ENCODE measurements around the gene RAPGEF4. TPM values are rescaled to one million over a fixed set of nuclear protein-coding genes. Genes with fewer than 3 reads are reported as not detected.
"Not testable (repeated sequence)": the region's sequence is repeated elsewhere in the genome, so short reads cannot be mapped to it uniquely, and the experiment has no call there.

Gene RAPGEF4
- polyA plus RNA-seq, 1 donor, result 2.5 TPM

- DNase-seq, result no peak
Observed at GRCh38 chr2:172775319-172775718, 39.7 kb downstream of the RAPGEF4 start.

GRCh38 chr2:172777431-172777830 is 41.8 kb downstream of the RAPGEF4 start:
- no peak for DNase-seq

DNA sequence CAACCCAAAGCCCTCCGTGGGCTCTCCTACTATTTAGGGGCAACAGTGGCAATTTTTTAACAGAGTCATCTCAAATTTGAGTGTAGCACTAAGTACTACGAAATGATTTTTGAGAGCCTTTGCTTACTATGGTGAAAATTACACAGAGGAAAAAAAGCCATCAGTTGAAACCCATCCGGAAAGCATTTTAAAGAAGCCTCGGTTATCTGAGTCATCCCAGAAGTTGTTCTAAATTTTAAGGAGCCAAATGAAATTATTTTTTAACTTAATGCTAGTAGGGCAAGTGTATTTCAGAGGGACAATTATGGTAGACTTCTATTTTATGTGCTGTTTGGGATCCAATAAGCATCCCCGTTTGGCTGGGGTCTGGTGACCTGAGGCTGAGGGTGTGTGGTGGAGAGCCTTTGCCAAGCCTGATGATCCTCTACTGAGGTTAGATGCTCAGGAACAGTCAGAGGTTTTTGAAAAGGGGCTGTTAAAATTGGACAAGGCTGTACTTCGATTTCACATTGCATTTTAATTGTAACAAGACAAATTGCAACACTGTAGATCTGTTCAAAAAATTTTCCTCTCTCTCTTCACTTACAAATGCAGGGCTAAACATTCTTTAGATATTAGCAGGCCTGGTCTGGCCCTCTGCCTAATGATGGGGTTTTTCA is 47.0 kb downstream of the RAPGEF4 start:
- DNase-seq, result no peak

- no peak for DNase-seq
Observed at GRCh38 chr2:172783165-172783898, 47.7 kb downstream of the RAPGEF4 start.

GRCh38 chr2:172788871-172789270 is 53.2 kb downstream of the RAPGEF4 start:
- DNase-seq, result no peak

- no peak for DNase-seq
Observed at GRCh38 chr2:172790404-172790803, 54.8 kb downstream of the RAPGEF4 start.

DNA sequence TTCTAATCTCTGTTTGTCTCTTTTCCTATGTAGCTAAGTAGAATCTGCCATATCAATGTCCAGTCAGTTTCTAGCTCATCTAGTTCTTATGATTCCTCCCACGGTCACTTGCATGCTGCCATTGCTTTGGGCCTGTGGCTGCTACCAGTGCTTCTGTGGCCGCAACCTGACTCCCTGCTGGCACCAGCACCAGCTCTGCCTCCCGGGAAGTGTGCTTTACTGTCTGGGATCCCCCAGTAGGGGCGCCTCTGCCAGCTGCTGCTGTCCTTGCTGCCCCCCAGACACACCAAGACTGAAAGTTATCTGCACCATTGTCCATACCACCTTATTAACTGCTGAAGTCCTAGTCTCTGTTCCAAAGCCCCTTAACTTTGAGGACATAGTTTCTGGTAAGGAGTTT is 56.3 kb downstream of the RAPGEF4 start:
- DNase-seq, result no peak

DNA sequence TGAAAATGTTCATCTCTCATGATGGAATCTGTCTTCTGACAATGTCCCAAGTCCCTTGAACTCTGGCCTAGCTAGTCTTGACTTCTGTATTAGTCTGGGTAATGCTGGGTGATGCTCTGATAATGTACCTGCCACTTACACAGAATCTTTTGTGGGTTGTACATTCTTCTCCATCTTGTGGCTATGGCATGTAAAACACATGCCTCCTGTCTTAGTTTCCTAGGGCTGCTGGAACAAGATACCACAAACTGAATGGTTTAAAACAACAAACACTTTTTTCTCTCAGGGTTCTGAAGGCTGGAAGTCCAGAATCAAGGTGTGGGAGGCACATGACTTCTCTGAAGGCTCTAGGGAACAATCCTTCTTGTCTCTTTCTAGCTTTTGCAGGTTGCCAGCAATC is 57.1 kb downstream of the RAPGEF4 start:
- no peak for DNase-seq

DNA sequence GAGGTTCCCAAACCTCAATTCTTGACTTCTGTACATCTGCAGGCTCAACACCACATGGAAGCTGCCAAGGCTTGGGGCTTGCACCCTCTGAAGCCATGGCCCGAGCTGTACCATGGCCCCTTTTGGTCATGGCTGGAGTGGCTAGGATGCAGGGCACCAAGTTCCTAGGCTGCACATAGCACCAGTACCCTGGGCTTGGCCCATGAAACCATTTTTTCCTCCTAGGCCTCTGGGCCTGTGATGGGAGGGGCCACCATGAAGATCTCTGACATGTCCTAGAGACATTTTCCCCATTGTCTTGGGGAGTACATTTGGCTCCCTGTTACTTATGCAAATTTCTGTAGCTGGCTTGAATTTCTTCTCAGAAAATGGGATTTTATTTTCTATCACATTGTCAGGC is 67.7 kb downstream of the RAPGEF4 start:
- not testable (repeated sequence) for DNase-seq

DNA sequence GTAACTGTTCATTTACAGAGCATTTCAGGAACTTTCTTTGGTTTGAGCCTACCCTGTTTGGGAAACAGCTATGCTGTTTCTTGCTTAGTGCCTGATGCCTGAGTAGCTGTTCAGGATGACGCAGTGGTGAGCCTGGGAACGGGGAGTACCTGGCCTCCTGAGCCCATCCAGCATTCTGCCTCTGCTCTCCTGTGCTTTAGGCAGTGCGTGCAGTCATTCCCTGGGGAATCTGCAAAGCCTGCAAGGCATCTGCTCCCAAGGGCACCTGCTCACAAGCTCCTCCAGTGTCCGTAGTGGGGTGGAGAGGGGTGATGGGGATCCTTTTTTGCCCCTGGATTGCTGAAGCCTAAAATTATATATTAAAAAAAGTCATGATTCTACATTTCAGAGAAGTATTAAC is 68.8 kb downstream of the RAPGEF4 start:
- no peak for DNase-seq

DNA sequence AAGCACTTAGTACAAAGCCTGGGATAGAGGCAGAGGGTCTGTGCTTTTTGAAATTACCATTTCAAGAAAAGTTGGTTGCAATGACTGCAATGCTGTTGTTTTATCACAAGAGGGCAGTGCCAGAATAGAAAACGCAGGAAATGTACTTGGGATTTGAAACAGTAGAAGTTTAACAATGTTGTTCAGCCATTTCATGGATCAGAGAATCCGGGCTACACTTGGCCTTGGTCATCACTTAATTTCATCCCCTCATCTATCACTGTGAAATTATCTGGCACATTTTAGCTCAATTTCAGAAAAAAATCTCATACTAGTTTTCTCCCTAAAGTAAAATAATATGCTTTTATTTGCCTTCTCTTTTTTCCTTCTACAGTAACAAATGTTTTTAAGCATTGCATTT is 70.8 kb downstream of the RAPGEF4 start:
- peak; percentile 44 for DNase-seq

DNA sequence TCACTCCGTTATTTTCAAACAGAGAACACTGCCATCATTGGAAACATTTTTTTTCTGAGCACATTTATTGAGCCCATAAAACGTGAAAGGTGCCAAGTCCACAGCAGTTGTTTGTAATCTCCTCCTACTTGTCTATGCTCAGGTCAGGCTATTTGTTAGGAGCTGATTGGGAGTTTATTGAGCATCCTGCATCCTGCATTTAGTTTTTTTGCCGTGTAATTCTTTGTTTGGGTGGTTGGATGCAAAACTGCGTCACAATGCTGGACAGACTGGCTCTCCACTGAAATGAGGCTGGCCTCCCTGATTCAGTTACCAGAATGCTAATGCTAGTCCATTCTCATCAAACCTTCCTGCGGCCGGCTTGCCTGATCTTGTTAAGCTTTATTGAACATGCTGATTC is 71.4 kb downstream of the RAPGEF4 start:
- peak; percentile 17 for DNase-seq

- DNase-seq, result no peak
Observed at GRCh38 chr2:172808156-172808555, 72.5 kb downstream of the RAPGEF4 start.

- DNase-seq, result no peak
Observed at GRCh38 chr2:172811027-172811426, 75.4 kb downstream of the RAPGEF4 start.

DNA sequence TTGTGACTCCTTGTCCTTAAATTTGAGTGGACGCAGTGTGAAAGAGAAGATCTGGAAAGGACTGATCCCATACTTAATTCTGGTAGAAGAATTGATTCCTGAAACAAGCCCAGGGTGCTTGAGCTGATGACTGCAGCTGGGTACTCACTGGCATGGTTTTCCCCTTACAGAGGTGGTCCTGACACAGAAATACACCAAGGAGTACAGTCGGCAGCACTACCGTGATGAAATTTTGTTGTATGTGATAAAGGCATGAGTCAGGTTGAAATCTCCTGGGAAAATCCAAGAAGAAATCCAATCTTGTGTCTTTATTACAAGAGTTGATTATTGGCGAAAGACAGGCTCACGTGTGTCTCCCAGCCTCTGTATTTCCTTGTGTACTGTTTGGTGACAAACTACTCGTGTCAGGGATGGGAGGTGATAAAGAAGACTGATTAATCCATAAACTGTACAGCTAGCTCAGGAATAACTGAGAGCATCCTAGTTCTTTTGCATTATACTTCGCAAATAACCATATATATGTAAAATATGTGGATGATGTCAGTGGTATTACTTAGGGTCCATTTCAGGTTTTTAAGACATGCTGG is 76.6 kb downstream of the RAPGEF4 start:
- DNase-seq, result no peak

DNA sequence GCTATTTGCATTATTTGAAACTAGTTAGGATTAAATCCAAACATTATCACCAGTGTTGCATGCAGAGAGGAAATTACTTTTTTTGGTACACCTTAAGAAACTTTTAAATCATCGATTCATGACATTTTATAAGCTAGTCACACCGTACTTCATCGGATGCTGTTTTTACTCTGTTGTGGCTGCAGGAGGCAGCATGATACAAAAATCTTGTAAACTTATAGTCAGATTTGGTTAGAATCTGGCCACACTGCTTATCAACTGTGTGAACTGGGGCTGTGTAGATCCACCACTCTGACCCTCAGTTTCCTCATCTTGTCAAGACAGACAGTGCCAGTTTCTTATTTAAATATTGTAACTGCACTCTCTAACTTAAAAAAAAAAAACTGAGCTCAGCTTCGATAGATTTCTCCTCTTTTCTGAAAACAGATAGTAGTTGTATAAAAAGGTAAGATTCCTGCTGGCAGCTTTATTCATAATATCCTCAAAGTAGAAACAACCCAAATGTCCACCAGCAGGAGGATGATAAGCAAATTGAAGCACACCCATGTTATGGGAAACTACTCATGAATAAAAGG is 77.8 kb downstream of the RAPGEF4 start:
- no peak for DNase-seq

DNA sequence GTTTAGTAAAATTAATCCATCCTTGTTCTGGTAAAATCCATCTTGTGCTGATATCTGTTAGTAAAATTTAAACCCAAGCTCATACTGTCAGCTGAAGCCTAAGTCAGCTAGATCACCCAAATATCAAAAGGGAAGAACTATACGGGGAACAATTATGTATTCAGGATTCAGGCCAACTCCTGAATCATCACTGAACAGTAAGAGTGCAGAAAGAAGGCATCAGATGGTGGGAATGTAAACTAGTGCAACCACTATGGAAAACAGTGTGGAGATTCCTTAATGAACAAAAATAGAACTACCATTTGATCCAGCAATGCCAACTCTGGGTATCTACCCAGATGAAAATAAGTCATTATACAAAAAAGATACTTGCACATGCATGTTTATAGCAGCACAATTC is 81.8 kb downstream of the RAPGEF4 start:
- no peak for DNase-seq

- DNase-seq, result no peak
Observed at GRCh38 chr2:172819943-172820342, 84.3 kb downstream of the RAPGEF4 start.

GRCh38 chr2:172821370-172822338 is 86.0 kb downstream of the RAPGEF4 start:
- no peak for DNase-seq

- DNase-seq, result no peak
Observed at GRCh38 chr2:172822585-172822984, 86.9 kb downstream of the RAPGEF4 start.

DNA sequence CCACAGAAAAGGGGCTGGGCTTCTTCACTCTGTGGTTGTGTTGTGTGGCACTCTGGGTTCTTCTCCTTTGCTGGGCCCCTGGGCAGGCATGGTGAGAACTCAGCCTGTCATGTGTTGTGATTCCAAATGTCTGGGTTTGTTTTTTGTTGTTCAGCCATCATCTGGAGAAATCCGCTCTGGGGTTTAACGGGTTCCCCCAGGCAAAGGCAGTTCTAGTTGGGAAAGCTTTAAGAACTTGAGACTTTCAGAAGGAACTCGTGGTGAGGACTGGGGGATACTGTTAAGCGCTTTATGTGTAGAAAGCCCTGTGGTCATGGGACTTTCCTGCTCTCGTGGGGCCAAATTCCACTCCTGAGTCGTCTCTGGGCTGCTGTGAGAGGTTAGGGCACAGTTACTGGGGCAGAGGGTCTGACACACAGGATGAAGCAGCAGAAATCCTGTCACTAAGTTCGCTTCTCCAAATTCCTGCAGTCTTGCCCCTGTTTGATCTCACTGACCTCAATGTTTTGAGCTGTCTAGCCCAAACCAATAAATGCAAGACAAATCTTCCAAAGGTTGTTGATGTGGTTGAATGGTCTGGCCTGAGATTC is 87.7 kb downstream of the RAPGEF4 start:
- no peak for DNase-seq

DNA sequence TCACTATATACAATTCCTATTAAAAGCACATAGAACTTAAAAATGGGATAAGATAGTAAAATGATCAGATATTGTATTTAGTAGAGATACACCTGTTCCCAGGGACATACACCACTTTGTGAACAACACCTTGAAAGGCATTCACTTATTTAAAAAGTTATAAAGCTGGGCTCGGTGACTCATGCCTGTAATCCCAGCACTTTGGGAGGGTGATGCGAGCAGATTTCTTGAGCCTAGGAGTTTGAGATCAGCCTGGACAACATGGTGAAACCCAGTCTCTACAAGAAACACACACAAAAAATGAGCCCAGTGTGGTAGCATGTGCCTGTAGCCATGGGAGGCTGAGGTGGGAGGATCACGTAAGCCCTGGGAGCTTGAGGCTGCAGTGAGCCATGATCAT is 90.9 kb downstream of the RAPGEF4 start:
- no peak for DNase-seq

Measured in hindlimb muscle (tissue), 1 donor.